Measurements from ENCODE around the gene RPL41. TPM values are rescaled to one million over a fixed set of nuclear protein-coding genes. Genes with fewer than 3 reads are reported as not detected.

RPL41 gene
- total and polyA plus RNA-seq, 9 donors, result 4,607 to 9,217 (median 5,456) TPM

DNA sequence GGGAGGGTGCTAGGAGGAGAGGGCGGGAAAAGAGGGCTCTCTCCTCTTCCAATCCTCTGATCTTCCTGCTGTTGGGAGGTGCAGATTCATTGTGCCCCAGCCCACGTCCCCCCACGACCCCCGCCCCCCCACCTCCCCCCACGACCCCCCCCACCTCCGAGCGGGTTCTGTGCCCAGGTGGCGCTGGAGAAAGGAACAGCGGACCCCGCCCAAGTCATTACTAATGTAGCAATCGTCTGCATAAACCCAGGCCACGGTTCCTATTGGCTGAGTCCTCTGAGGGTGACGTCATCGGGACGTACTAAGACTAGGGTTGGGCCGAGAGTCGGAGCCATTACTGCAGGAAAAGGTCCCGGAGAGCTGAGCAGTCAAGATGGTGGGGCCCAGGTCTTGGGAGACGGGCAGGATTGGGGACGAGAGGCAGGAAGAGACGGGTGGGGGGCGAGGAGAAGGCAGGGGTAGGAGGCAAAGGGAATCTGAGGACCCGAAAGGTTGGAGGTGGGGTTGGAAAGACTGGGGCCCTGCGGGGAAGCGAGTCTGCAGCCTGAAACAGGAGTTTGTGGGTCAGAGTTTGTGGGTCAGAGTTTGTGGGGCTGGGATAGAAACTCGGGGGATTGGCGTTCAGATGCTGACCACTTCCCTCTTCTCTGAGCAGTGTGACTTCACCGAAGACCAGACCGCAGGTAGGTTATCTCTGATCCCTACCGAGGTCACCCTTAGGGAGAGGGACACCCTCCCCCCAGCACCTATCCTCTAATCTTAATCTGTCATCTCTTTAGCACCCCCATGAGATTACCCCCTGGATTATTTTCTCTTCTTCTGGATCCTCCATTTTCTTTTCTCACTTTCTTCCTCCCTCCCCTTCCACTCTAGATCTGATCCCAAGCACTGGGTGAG, 41.8 kb downstream of the RPL41 start, which contains the start of gene MYL6:
Gene MYL6 (plus strand): TSS at position 331 of the 897 bp plus-strand sequence. CDS start 43 bp downstream, at position 374.
- peak within 1 kb of the TSS; percentile 99 for H3K27ac ChIP-seq (ENCODE audit: low read length)
- no peaks in the 10 kb centered on the region for H3K27me3 ChIP-seq (ENCODE audit: control insufficient read depth, insufficient read depth, low read length)
- H3K4me3 ChIP-seq (ENCODE audit: low read length), result peak within 1 kb of the TSS; percentile 67
- H3K9me3 ChIP-seq (replicated peaks; ENCODE audit: control insufficient read depth, low read depth, low read length), result no peaks in the 10 kb centered on the region
- peak; percentile 99 for DNase-seq
- H3K36me3 ChIP-seq (ENCODE audit: control insufficient read depth, insufficient read depth, low read length), result peaks cover 54% of the 10 kb centered on the region
- 0% methylated on average over 18 of the region's 30 CpGs for WGBS (ENCODE audit: insufficient coverage)
- H3K4me1 ChIP-seq (ENCODE audit: control insufficient read depth, insufficient read depth, low read length), result peaks cover 62% of the 10 kb centered on the region

DNA sequence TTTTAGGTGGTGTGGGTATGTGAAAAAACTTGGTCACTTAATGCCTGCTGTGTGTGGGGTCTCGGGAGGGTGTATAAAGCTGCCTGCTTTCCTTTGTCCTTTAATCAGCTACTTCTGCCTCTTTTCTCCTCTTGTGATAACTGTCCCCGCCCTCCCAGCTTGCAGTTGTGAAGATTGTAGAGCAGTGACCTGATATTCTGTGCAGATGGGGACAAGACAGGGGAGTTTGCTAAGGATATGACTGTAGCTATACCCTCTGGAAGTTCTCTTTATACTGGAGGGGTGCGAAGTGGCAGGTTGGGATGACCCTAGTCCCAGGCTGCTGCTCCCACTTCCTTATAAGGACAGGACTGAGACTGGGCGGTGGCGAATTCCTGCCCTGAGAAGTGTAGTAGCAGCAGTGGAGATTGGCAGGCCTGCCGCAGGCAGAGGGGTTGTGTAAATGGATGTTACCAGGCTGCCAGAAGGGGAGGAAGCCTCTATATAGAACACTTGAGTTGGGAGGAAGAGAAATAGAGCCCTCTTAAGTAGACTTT, 42.6 kb downstream of the RPL41 start:
- DNase-seq, result peak; percentile 85
- Histone ChIP-seq H3K27ac (ENCODE audit: low read length) (peak overlapping the region; percentile 99), H3K4me3 (ENCODE audit: low read length) (peak overlapping the region; percentile 67), H3K36me3 (ENCODE audit: control insufficient read depth, insufficient read depth, low read length) (peaks cover 62% of the 10 kb centered on the region), H3K27me3 (ENCODE audit: control insufficient read depth, insufficient read depth, low read length) (no peaks in the 10 kb centered on the region), H3K9me3 (replicated peaks; ENCODE audit: control insufficient read depth, low read depth, low read length) (no peaks in the 10 kb centered on the region), H3K4me1 (ENCODE audit: control insufficient read depth, insufficient read depth, low read length) (peaks cover 55% of the 10 kb centered on the region)
- 0% methylated on average over 4 of the region's 6 CpGs for WGBS (ENCODE audit: insufficient coverage)

DNA sequence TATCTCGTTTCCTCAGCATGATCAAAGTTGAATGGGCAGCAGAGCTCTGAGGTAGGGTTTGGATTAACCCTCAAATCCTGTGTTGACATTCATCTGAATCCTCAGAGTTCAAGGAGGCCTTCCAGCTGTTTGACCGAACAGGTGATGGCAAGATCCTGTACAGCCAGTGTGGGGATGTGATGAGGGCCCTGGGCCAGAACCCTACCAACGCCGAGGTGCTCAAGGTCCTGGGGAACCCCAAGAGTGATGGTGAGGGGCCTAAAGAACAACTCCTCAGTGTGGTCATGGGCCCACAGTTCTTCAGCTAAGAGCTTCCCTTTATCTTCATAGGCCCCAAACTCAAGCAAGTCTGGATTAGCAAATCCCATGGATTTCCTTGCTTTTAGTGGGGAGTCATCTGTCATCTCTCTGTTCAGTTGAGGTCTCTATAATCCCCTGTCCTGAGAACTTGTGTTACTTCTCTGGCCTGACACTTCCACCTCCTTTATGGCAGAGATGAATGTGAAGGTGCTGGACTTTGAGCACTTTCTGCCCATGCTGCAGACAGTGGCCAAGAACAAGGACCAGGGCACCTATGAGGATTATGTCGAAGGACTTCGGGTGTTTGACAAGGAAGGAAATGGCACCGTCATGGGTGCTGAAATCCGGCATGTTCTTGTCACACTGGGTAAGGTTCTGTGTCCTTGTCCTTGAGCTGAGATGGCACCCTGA, 43.2 kb downstream of the RPL41 start:
- WGBS (ENCODE audit: insufficient coverage), result 47% methylated on average over 6 of the region's 8 CpGs
- peak overlapping the region; percentile 67 for H3K4me3 ChIP-seq (ENCODE audit: low read length)
- H3K27me3 ChIP-seq (ENCODE audit: control insufficient read depth, insufficient read depth, low read length), result no peaks in the 10 kb centered on the region
- peaks cover 68% of the 10 kb centered on the region for H3K36me3 ChIP-seq (ENCODE audit: control insufficient read depth, insufficient read depth, low read length)
- H3K9me3 ChIP-seq (replicated peaks; ENCODE audit: control insufficient read depth, low read depth, low read length), result no peaks in the 10 kb centered on the region
- peak overlapping the region; percentile 99 for H3K27ac ChIP-seq (ENCODE audit: low read length)
- DNase-seq, result no peak
- peaks cover 48% of the 10 kb centered on the region for H3K4me1 ChIP-seq (ENCODE audit: control insufficient read depth, insufficient read depth, low read length)

DNA sequence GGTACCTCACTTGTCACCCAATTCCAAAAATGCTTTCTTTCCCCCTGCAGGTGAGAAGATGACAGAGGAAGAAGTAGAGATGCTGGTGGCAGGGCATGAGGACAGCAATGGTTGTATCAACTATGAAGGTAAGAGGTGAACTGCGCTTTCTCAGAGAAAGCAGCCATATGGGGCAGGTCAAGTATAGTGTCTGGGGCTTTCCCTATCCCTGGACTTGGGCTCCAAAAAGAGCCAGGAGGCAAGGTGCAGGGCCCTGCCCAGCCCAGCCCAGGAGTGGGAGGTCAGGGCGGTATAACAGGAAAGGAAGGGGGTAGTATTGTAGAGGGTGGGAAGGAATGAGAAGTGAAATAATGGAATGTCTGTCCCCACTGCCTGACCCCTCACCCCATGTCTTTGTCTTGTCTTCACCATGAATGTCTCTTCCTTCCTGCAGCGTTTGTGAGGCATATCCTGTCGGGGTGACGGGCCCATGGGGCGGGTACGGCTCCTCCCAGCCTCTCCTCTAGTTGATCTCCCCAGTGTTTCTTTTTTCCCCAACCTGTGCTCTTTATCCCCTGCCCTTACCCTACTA, 43.8 kb downstream of the RPL41 start:
- H3K4me3 ChIP-seq (ENCODE audit: low read length), result peak overlapping the region; percentile 67
- 63% methylated on average over 7 of the region's 7 CpGs for WGBS (ENCODE audit: insufficient coverage)
- peaks cover 70% of the 10 kb centered on the region for H3K36me3 ChIP-seq (ENCODE audit: control insufficient read depth, insufficient read depth, low read length)
- peaks cover 47% of the 10 kb centered on the region for H3K4me1 ChIP-seq (ENCODE audit: control insufficient read depth, insufficient read depth, low read length)
- H3K27ac ChIP-seq (ENCODE audit: low read length), result peak overlapping the region; percentile 99
- H3K27me3 ChIP-seq (ENCODE audit: control insufficient read depth, insufficient read depth, low read length), result no peaks in the 10 kb centered on the region
- no peaks in the 10 kb centered on the region for H3K9me3 ChIP-seq (replicated peaks; ENCODE audit: control insufficient read depth, low read depth, low read length)
- DNase-seq, result no peak

DNA sequence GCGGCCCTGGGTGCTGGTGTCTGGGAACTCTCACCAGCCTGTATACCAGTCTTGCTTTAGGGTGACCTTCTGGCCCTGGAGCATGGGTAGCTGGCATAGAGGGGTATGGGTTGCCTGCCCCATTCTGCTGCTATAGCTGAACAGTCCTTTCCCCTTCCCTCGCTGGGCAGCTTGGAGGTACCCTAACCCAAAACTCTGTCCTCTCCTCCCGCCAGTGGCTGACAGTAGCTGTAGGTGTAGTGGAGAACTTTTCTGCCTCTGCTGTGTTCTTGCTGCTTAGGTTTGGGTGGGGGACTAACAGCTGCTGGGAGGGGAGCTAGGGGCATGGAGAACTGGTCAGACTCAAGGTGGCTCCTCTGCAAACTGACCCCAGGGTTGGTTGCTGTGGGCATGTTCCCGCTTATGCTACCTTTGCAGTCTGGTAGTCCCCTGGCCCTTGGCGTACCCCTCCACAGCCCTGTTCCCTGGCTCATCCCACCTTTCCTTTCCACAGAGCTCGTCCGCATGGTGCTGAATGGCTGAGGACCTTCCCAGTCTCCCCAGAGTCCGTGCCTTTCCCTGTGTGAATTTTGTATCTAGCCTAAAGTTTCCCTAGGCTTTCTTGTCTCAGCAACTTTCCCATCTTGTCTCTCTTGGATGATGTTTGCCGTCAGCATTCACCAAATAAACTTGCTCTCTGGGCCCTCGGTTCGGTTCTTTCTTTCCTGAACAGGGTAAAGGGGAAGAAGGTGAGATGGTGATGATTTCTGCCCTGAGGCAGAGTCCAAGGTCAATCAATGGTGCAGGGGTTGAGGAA, 44.7 kb downstream of the RPL41 start:
- DNase-seq, result no peak
- 82% methylated on average over 3 of the region's 11 CpGs for WGBS (ENCODE audit: insufficient coverage)
- peak overlapping the region; percentile 67 for H3K4me3 ChIP-seq (ENCODE audit: low read length)
- H3K9me3 ChIP-seq (replicated peaks; ENCODE audit: control insufficient read depth, low read depth, low read length), result no peaks in the 10 kb centered on the region
- peaks cover 43% of the 10 kb centered on the region for H3K4me1 ChIP-seq (ENCODE audit: control insufficient read depth, insufficient read depth, low read length)
- peak overlapping the region; percentile 99 for H3K27ac ChIP-seq (ENCODE audit: low read length)
- H3K27me3 ChIP-seq (ENCODE audit: control insufficient read depth, insufficient read depth, low read length), result no peaks in the 10 kb centered on the region
- H3K36me3 ChIP-seq (ENCODE audit: control insufficient read depth, insufficient read depth, low read length), result peaks cover 67% of the 10 kb centered on the region

DNA sequence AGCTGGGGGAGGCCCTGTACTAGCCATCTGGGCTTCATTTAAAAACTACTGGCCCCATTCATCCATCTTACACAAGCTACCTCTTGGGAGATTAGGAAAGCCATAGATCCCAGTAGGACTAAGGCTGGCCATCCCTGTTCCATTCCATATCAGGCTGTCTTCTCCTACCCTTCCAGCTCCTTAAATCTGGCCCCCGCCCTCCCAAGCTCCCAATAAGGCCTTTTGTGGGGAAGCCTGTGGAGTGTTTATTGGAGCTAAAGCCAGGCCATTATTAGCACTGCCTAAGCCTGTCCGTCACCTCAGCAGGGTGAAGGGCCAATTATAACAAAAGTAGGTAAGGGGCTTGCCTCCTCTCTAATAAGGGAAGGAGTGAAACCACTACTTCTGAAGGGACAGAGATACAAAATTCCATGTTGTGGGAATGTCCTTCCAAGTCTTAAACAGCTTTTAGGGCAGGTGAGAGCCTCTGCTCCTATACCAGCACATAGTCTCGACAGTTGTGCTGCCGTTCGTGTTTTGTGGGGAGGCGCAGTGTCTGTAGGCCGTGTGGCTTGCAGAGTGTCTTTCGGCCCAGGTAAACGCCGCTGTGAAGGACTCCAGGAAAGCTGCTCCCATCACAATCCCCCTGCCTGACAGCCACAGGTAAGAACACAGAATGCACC, 45.4 kb downstream of the RPL41 start:
- no peak for DNase-seq
- peaks cover 71% of the 10 kb centered on the region for H3K36me3 ChIP-seq (ENCODE audit: control insufficient read depth, insufficient read depth, low read length)
- peaks cover 41% of the 10 kb centered on the region for H3K4me1 ChIP-seq (ENCODE audit: control insufficient read depth, insufficient read depth, low read length)
- H3K9me3 ChIP-seq (replicated peaks; ENCODE audit: control insufficient read depth, low read depth, low read length), result no peaks in the 10 kb centered on the region
- H3K27ac ChIP-seq (ENCODE audit: low read length), result peak overlapping the region; percentile 4
- 45% methylated on average over 5 of the region's 10 CpGs for WGBS (ENCODE audit: insufficient coverage)
- no peak overlapping the region for H3K4me3 ChIP-seq (ENCODE audit: low read length)
- H3K27me3 ChIP-seq (ENCODE audit: control insufficient read depth, insufficient read depth, low read length), result no peaks in the 10 kb centered on the region

DNA sequence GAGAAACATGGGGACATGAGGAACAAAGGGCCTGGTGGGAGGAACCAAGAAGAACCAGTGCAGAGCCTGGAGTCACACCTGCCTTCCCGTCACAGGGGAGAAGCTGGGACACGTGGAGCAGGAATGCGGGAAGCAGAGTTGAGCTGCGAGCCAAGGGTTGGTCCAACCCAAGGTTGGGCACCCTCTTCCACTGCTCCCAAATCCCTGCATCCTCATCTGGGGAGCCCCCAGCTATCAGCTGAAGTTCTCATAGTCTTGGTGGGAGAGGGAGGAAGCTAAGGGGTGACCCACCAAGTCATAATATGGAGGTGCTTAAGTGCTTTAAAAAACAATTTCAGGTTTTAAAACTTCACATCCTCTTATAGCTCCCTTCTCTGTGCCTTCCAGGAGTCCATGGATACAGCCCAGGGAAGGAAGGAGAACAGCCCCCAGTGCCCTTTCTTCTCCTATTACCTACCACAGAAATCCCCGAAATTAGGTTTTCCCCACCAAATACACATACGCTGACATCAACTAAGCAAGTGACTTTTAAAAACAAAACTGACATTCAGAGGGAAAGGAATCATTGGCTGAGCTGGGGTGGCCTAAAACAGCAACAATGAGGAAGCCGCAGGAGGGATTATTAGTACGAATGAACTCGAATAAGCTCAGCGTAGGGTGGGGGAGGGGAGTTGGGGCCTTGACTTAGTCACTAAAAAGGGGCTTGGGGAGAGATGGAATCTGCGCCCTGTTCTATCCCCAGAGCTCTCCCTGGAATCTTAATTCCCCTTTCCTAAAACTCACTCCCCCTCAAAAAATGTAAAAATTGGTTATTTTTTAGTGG, 46.2 kb downstream of the RPL41 start:
- Histone ChIP-seq H3K9me3 (replicated peaks; ENCODE audit: control insufficient read depth, low read depth, low read length) (no peaks in the 10 kb centered on the region), H3K27me3 (ENCODE audit: control insufficient read depth, insufficient read depth, low read length) (no peaks in the 10 kb centered on the region), H3K36me3 (ENCODE audit: control insufficient read depth, insufficient read depth, low read length) (peaks cover 77% of the 10 kb centered on the region), H3K4me3 (ENCODE audit: low read length) (no peak overlapping the region), H3K27ac (ENCODE audit: low read length) (no peak overlapping the region), H3K4me1 (ENCODE audit: control insufficient read depth, insufficient read depth, low read length) (peaks cover 33% of the 10 kb centered on the region)
- no peak for DNase-seq
- WGBS (ENCODE audit: insufficient coverage), result 100% methylated on average over 2 of the region's 11 CpGs

DNA sequence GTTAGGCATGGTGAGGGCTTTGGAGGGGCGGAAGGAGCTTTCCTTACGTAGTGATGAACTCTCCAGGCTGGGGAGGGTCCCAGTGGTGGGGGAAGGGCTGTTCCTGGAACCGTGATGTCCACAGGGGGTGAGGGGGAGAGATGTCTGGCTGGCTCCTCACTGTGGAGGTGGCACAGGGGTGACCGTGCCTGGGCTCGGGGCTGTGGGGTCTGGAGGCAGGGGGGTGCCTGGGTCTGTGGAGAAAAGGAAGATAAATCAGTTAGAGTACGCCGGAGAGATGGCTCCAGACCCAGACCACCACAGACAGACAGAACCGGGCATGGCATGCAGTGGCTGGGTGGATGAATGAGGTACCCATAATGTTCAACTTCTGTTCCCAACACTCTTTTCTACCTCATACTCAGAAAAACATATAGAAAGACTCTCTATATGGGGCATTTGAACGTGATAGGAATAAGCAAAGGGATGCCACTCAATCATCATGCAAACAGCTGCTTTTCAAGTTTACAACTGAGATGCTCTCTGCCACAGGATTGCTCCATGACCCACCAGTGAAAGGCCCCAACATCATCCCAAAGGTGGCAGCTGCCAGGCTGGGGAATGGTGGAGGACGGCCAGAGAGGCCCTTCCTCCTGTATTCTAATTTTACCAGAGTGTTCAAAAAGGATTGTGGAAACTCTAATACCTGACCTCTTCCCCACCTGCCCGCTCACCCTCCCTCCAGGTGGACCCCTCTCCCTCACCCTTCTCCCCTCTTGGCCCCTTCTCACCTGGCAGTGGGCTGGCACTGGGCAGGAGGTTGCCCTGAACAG, 47.3 kb downstream of the RPL41 start:
- Histone ChIP-seq H3K4me1 (ENCODE audit: control insufficient read depth, insufficient read depth, low read length) (peaks cover 32% of the 10 kb centered on the region), H3K27ac (ENCODE audit: low read length) (no peak overlapping the region), H3K36me3 (ENCODE audit: control insufficient read depth, insufficient read depth, low read length) (peaks cover 87% of the 10 kb centered on the region), H3K9me3 (replicated peaks; ENCODE audit: control insufficient read depth, low read depth, low read length) (no peaks in the 10 kb centered on the region), H3K27me3 (ENCODE audit: control insufficient read depth, insufficient read depth, low read length) (no peaks in the 10 kb centered on the region), H3K4me3 (ENCODE audit: low read length) (no peak overlapping the region)
- WGBS (ENCODE audit: insufficient coverage), result 51% methylated on average over 4 of the region's 11 CpGs
- no peak for DNase-seq

Data from muscle of leg (tissue), 11 donors.